PC-9 (cell line): Measurements from ENCODE around the gene LNX2.

ENCODE experiments used
- EZH2 ChIP-seq: fragments of 200-600 bp; sonication (generic); IDR thresholded peaks from 2 replicates; pipeline ENCODE4 v1.8.0; 2017; ENCODE audit warnings: antibody characterized with exemption, low read depth
- TF ChIP-seq, protein P1 (sequence below): fragments of 200-600 bp; sonication (generic); conservative IDR thresholded peaks from 2 replicates; pipeline ENCODE4 v1.6.1; 2017; ENCODE audit warnings: mixed run types, antibody characterized with exemption, mild to moderate bottlenecking, moderate library complexity

- TF ChIP-seq, protein P1, sequence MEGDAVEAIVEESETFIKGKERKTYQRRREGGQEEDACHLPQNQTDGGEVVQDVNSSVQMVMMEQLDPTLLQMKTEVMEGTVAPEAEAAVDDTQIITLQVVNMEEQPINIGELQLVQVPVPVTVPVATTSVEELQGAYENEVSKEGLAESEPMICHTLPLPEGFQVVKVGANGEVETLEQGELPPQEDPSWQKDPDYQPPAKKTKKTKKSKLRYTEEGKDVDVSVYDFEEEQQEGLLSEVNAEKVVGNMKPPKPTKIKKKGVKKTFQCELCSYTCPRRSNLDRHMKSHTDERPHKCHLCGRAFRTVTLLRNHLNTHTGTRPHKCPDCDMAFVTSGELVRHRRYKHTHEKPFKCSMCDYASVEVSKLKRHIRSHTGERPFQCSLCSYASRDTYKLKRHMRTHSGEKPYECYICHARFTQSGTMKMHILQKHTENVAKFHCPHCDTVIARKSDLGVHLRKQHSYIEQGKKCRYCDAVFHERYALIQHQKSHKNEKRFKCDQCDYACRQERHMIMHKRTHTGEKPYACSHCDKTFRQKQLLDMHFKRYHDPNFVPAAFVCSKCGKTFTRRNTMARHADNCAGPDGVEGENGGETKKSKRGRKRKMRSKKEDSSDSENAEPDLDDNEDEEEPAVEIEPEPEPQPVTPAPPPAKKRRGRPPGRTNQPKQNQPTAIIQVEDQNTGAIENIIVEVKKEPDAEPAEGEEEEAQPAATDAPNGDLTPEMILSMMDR: no peak
- no peak for TF ChIP-seq EZH2
Observed at GRCh38 chr13:27636589-27637288, 16.4 kb upstream of the LNX2 start.
